AML-193 (cell line): ENCODE results near the gene TMEM94.
"Not testable (repeated sequence)": the region's sequence is repeated elsewhere in the genome, so short reads cannot be mapped to it uniquely, and the experiment has no call there.

Source experiments
- DNase-seq, 2 experiments: peaks; one replicate each; lab custom pipeline; 2025; lab: John Stamatoyannopoulos, UW

Gene TMEM94

GRCh38 chr17:75456417-75457046 lies at the start of gene TMEM94:
TSS of gene TMEM94 (plus strand) at chr17:75456635. CDS start at chr17:75471906, 15,271 bp downstream.
- peak; percentile 99 for DNase-seq

DNA sequence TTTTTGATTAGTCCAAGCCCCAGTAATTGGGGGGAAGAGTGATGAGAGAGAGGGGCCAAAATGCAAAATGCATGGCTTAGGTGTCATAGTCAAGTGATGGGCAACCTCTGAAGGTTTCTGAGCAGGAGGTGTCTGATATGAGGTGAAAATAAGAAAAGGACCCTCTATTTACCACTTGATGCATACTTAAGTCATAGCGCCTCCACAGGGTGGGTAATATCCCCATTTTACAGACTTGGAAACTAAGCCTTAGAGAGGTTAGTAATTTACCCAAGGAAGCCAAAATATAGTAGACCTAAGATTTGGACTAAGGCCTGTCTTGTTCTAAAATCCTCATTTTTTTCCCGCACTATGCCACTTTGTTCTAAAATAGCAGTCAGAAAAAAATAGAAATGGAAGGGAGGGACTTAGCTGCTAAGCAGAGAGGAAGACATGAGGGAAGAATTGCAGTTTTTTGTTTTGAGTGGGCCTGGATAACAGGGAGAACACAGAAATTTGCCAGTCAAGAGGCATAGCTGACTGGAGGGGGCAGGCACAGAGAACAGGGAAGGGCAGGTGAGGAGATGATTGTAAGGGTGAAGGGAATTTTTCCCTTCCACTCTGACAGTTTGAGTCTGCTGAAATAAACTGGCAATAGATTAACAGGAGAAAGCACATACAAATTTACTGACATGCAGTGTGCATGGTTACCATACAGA lies 48.6 kb upstream of the TMEM94 start:
- no peak for DNase-seq

DNA sequence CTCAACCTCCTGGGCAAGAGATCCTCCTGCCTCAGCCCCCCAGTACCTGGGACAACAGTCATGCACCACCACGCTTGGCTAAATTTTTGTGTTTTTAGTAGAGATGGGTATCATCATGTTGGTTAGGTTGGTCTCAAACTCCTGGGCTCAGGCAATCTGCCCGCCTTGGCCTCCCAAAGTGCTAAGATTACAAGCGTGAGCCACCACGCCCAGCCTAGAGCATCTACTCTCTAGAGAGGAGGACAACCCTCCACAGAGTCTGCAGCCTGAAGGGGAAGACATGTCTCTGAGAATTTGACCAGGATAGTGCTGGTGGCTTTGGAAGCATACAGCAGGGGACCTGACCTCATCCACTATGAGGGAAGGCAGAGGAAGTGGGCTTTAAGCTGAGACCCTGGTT lies 46.3 kb upstream of the TMEM94 start:
- no peak for DNase-seq

DNA sequence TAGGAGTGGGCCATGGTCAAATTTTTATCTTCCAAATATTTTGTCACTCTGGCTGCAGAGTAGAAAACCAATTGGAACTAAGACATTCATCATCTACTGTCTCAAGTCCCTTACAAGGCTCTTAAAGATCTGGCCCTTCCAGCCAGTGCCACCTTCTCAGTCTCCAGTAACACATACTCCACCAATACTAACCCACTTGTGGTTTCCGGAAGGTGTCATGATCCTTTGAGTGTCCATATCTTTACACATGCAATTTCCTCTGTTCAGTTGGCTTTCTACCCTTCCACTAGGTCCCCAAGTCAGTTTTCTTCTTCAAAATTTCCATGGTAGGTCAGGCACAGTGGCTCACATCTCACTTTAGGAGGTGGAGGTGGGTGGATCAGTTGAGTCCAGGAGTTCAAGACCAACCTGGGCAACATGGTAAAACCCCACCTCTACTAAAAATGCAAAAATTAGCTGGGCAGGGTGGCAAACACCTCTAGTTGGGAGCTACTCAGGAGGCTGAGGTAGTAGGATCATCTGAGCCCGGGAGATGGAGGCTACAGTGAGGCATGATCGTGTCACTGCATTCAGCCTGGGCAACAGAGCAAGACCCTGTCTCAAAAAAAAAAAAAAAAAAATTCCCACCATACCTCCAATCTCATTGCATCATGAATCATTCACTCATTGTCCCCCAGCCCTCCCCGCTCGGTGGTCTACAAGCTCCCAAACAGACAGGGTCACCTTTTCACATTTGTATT lies 44.9 kb upstream of the TMEM94 start:
- DNase-seq = peak; percentile 77 to 85

DNA sequence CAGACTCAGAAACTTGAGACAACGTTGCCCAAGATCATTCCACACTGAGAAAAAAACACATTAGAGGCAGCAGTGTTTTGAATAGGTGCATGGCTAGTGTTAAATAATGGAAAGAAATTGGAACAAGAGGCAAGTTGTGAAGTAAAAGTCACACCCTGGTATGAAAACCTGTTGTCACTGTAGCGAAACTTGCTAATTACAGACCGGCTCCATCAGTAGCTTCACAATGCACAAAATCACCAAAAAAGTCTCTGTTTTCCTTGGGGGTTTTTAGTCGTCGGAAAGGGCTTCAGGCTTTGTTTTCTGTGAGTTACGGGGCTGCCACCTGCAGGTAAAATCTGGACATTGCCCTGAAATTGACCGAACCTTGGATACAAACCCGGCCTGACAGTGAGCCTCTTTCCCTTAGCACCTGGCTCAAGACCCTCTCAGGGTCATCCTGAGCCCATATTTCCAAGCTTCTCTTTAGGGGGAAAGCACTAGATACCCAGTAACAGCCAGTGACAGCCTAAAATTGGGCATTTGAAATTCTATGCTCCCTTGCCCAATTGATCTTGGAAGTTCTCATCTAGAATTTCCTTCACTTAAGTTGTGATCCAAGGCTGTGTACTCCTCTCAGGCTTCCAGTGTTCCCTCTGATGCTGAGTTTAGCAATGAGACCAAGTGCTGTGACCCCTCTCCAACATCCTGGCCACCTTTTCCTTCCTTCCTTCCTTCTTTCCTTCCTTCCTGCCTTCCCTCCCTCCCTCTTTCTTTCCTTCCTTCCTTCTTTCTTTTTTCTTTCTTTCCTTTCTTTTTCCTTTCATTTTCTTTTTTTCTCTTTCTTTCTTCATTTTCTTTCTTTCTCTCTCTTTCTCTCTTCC lies 43.7 kb upstream of the TMEM94 start:
- peak; percentile 72 to 83 for DNase-seq

- DNase-seq = no peak
These were observed 41.9 kb upstream of the TMEM94 start for GRCh38 chr17:75414488-75414887.

- no peak for DNase-seq
These were observed 40.4 kb upstream of the TMEM94 start for GRCh38 chr17:75416006-75416405.

DNA sequence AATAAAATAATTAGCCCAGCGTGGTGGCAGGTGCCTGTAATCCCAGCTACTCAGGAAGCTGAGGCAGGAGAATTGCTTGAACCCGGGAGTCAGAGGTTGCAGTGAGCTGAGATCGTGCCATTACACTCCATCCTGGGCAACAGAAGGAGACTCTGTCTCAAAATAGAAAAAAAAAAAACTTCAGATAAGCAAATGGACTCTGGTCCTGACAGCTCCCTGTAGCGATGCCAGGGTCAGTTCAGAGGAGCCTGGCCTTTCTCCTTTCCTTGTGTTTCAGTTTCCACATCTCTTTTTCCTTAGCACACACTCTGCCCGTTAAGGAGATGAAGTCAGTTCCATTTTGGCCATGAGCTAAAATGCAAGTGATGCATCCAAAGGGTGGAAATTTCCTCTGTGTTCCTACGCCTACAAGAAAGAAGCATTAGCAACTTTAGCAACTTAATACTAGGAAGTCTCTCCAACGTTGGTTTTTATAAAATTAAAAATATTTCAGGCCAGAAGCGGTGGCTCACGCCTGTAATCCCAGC lies 39.3 kb upstream of the TMEM94 start:
- DNase-seq = no peak

DNA sequence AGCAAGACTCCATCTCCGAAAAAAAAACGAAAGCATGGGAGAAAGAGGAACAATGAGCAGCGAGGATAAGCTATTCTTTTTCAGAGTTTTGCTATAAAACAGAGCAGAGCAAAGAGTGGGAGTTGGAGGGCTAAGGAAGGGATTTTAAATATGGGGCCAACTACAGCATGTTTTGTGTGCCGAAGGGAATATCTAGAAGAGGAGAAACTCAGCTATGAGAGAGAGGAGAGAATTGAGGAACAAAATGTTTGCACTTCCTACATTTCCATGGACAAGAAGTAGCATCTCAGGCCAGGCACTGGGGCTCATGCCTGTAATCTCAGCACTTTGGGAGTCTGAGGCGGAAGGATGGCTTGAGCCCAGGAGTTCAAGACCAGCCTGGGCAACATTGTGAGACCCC lies 37.9 kb upstream of the TMEM94 start:
- DNase-seq = peak in 1 of 2 experiments; percentile 22

DNA sequence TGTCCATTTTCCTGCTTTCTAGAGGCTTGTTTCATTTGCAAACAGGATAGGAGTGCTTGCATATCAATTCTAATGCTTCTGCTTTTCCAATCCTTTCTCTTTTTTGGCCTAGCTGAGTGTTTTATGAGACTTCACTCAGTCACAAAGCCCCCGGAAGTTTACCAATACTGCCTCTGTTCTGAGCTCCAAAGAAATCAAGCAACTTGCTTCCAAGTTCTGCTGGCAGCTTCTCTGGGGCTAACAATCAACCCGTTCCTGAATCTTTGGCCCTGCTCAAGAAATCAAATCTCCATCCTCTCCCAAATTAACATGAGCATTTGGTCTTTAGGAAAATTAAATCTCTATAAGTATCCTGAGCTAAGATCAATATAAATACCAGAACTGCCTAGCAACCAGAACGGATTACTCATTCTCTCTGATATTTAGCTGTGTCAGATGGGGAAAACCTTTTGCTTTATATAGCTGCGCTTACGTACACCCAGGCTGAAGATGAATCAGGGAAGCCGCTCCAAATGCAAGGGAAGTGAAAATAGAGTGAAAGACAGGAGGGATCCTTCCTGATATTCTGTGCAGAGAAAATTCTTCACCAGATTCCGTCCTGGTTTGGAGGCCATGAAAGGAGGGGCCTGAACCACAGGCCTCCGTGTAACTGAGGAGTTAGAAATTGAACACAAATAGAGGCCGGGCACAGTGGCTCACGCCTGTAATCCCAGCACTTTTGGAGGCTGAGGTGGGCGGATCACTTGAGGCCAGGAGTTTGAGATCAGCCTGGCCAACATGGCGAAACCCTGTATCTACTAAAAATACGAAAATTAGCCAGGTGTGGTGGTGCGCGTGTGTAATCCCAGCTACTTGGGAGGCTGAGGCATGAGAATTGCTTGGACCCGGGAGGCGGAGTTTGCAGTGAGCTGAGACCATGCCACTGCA lies 27.6 kb upstream of the TMEM94 start:
- DNase-seq = no peak

- DNase-seq = no peak
These were observed 26.1 kb upstream of the TMEM94 start for GRCh38 chr17:75430159-75430974.

DNA sequence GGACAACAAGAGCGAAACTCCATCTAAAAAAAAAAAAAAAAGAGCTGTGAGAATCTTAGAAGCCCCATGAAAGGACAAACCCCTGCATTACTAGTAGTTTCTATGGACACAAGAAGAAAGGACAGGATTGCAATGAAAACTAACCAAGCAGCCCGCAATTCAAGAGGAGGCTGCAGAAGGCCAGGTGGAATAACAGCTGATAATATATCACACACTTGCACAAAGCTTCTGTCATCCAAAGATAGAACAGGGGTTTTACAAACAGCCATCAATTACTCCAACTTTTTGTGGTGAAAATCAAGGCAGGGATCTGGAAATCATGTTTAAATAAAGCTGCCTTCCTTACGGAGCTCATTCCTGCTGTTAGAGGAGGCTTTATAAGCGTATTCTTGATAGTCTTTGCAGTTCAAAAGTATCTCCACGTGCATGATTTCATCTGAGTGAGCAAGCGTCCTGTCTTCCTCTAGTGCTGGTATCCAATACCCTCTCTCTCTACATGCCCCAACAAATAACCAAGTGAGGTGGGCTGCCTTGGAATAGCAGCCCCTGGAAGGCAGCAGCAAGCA lies 23.1 kb upstream of the TMEM94 start:
- no peak for DNase-seq

DNA sequence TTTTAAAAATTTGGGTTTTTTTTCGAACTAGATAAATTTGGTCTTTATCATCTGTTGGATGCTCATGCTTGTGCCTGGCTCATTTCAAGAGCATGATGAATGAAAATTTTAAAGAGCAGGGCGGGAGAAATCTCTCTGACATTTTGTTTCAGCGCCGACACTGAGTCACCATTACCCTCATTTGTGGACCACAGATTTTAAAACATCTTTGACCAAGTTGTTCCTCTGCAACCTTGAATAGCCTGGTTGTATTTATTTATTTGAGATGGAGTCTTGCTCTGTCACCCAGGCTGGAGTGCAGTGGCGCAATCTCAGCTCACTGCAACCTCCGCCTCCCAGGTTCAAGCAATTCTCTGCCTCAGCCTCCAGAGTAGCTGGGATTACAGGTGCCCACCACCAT lies 22.0 kb upstream of the TMEM94 start:
- not testable (repeated sequence) for DNase-seq

GRCh38 chr17:75437404-75437803 lies 19.0 kb upstream of the TMEM94 start:
- DNase-seq = not testable (repeated sequence)

GRCh38 chr17:75439287-75439686 lies 17.1 kb upstream of the TMEM94 start:
- DNase-seq = no peak

- no peak for DNase-seq
These were observed 15.5 kb upstream of the TMEM94 start for GRCh38 chr17:75440738-75441448.

GRCh38 chr17:75442168-75443103 lies 14.0 kb upstream of the TMEM94 start:
- DNase-seq = no peak

GRCh38 chr17:75445296-75445695 lies 11.1 kb upstream of the TMEM94 start:
- DNase-seq = no peak
